GM12891 (cell line): Measurements from ENCODE around the gene F3.

Source experiments
- POLR2A ChIP-seq: IDR thresholded peaks from 2 replicates; pipeline ENCODE4 v1.6.1; 2011; ENCODE audit warnings: low read depth, low read length, control low read depth
- POLR2AphosphoS5 ChIP-seq: IDR thresholded peaks from 2 replicates; pipeline ENCODE4 v1.6.1; 2011; ENCODE audit warnings: low read depth, low read length, control low read depth
- POU2F2 ChIP-seq: IDR thresholded peaks from 2 replicates; pipeline ENCODE4 v1.6.1; 2011; ENCODE audit warnings: low read depth, mild to moderate bottlenecking, control low read depth, low read length, moderate library complexity
- SPI1 ChIP-seq: IDR thresholded peaks from 2 replicates; pipeline ENCODE4 v1.6.1; 2011; ENCODE audit warnings: low read depth, low read length, control low read depth
- TAF1 ChIP-seq: IDR thresholded peaks from 2 replicates; pipeline ENCODE4 v1.6.1; 2011; ENCODE audit warnings: low read depth, low read length, control low read depth

GRCh38 chr1:94551449-94551848, 9.9 kb upstream of the F3 start:
- TF ChIP-seq POLR2A (no peak), POLR2AphosphoS5 (no peak), TAF1 (no peak), SPI1 (no peak), POU2F2 (no peak)
